GM18511 (cell line): ENCODE data around the gene SORT1.
"Not testable (repeated sequence)": the region's sequence is repeated elsewhere in the genome, so short reads cannot be mapped to it uniquely, and the experiment has no call there.

Experiments
- ATAC-seq: cut with Tn5 transposase; IDR thresholded peaks from one replicate; pipeline ENCODE4 v1.9.1; 2021; ENCODE audit warnings: mild to moderate bottlenecking, moderate library complexity; ENCODE audit not compliant: unreplicated experiment

The SORT1 gene

DNA sequence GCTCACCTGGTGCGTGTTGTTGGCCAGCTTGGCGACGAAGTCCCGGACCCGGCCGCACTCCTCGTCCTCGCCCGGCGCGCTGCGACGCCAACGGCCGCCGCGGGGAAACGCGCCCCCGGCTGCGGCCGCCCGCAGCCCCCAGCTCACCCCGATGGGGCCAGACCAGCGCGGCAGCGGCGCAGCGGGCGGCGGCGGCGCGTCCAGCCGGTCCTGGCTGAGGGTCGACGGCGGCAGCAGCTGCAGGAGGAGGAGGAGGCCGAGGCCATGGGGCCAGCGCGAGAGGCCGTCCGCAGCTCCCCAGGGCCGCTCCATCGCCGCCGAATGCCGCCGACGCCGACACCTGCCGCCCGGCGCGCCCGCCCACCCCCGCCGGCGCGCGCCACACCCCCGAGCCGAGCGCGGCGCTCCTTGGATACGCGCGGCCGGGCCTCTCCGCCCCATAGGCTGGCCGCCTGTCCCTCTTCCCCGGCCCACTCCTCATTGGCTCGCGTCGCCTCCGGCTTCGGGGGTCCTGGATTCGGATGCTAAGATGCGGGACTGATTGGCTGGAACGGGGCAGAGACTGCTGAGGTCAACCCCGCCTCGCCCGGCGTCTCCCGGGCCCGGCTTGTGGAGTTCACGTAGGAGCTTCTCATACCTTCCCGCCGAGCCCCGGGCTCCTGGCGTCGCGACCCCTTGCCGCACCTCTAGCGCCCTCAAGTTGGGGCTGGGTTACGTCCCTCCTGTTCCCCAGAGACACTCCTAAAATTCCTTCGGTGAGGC lies at the start of gene SORT1:
Gene SORT1 (minus strand): TSS at position 338 of the 762 bp plus-strand sequence. CDS start 26 bp downstream, at position 312.
- ATAC-seq, result peak; percentile 91

GRCh38 chr1:109445949-109446695 lies 48.4 kb upstream of the SORT1 start:
- ATAC-seq, result not testable (repeated sequence)

DNA sequence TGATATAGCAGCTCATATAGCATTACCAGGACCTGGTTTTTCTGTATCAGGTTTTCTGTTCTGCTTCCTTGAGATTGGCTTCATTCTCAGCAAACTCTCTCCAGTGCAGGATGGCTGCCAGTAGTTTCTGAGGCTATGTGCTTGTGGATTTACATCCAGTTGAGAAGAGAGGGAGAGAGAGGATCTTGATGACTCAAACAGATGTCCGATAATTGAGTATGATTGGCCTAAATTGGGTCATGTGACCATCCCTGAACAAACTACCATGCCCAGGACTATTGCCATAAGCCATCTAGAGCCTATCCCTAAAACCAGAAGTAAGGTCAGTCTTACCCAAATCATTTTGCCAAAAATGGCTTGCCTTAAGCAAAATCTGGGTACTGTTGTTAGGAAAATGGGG lies 46.6 kb upstream of the SORT1 start:
- ATAC-seq, result no peak

DNA sequence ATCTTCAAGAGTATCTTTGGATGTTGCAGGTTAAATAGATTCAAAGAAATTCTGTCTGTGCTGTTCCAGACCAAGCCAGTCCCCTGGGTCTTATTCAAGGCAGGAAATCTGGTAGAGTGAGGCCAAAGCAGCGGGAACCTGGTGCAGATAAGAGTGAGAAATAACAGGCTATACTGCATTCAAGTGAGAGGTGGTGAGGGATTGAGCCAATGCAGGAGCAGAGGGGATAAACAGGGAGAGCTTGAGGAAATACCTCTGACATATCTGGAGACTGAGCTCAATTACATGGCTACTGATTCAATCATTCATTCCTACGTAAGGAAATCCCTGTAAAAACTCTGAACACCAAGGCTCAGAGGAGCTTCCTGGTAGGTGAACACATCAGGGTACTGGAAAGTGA lies 45.8 kb upstream of the SORT1 start:
- ATAC-seq, result no peak

- no peak for ATAC-seq
Measured at GRCh38 chr1:109441069-109441468, 43.4 kb upstream of the SORT1 start.

GRCh38 chr1:109438798-109439297 lies 41.1 kb upstream of the SORT1 start:
- no peak for ATAC-seq

DNA sequence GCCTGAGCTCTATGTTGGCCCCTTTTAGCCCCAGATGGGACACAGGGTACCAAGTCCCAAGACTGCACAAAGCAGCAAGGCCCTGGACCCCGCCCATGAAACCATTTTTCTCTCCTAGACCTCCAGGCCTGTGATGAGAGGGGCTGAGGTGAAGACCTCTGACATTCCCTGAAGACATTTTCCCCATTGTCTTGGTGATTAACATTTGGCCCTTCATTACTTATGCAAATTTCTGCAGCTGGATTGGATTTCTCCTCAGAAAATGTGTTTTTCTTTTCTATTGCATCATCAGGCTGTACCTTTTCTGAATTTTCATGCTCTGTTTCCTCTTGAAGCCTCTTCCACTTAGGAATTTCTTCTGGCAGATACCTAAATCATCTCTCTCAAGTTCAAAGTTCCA lies 36.8 kb upstream of the SORT1 start:
- no peak for ATAC-seq

DNA sequence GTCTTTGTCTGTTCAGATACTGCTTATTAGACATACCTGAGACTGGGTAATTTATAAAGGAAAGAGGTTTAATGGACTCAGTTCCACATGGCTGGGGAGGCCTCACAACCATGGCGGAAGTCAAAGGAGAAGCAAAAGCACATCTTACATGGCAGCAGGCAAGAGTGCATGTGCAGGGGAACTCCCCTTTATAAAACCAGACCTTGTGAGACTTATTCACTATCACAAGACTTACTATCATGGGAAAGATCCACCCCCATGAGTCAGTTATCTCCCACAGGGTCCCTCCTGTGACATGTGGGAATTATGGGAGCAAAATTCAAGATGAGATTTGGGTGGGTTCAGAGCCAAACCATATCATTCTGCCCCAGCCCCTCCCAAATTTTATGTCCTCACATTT lies 35.6 kb upstream of the SORT1 start:
- no peak for ATAC-seq

DNA sequence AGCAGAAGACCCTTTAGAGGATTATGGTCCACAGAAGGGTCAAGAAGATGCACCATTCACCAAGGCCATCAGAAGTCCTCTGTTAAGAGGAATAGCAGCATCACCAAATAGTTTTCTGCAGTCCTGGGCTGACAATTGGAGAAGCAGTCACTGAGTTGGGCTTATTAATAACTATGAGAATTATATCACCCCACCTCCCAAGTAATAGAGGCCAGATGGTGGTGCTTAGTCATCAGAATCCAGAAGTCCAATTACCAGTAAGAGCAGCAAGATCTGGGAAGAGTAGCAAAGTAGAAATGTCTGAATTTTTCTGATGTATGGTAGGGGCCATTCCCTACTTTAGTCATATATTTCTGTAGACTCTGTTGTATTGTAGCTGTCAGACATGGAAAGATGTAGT lies 34.6 kb upstream of the SORT1 start:
- ATAC-seq, result no peak

DNA sequence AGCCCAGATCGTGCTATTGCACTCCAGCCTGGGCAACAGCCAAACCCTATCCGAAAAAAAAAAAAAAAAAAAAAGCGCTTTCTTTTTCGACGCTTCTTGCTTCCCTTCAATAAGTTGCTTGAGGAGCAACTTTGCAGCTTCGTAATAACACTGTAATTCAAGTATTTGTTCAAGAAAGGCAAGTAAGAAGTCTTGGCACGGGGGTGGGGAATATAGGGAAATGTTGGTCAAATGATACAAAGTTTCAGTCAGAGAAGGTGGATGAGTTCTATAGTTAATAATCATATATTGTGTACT lies 29.4 kb upstream of the SORT1 start:
- no peak for ATAC-seq

GRCh38 chr1:109426281-109427170 lies 28.8 kb upstream of the SORT1 start, which contains the start of gene PSMA5:
TSS of gene PSMA5 (minus strand) at chr1:109426448. CDS start at chr1:109426330, 118 bp downstream.
- ATAC-seq, result peak; percentile 97

DNA sequence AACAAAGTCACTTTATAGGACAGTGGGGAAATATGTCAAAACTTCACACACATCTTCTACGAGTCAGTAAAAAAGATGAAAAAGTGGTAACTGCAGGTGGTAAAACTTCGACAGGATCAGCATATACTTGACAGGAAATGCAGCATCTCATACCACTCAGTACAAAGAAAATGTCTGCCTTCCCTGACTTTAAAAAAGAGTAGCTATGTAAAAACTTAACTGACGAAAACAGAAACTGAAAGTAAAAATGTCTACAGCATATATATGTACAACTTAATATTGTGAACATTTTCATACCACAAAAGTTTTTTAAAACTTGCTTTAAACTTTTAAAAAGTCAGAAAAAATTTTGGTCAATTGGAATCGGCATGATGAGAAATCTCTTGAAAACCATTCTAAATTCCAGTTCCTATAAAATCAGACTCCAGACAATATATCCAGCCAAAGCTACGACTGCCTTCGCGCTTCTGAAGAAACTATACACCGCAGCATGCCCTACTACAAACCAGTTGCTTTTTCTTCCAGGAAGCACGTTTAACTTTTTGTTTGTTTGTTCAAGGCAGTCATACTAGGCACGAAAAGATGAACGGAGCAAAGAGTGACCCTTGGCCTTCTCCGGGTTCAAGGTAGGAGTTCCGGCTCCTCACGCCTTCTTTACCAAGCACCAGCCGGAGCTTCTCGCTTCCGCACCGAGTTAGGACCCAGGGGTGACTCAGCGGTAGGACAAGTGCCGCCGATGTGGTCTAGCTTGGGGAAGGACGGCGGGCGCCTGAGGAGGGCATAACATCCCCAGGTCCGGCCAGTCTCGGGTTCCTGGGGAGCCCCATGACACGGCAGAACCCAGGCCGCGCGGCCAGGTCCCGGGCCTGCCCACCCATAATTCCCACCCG lies 27.9 kb upstream of the SORT1 start:
- peak; percentile 41 for ATAC-seq

DNA sequence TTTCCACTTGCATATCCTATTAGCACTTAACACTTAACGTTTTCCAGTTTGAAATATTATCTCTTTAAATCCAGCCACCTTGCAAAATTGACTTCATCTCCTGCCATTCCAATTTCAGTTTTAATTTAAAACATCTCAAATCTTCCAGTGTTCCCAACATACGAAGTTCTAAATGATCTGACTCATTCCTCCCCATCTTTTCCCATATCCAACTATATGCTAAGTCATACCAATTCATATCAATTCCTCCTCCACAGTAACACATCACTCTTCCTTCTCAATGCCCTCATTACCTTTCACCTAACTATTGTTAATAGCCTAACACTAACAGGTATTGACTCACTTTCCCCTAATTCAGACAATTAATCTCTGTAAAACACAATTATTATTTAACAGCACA lies 25.8 kb upstream of the SORT1 start:
- no peak for ATAC-seq

GRCh38 chr1:109412551-109412950 lies 14.8 kb upstream of the SORT1 start:
- ATAC-seq, result no peak

GRCh38 chr1:109404838-109405237 lies 7.1 kb upstream of the SORT1 start:
- no peak for ATAC-seq

DNA sequence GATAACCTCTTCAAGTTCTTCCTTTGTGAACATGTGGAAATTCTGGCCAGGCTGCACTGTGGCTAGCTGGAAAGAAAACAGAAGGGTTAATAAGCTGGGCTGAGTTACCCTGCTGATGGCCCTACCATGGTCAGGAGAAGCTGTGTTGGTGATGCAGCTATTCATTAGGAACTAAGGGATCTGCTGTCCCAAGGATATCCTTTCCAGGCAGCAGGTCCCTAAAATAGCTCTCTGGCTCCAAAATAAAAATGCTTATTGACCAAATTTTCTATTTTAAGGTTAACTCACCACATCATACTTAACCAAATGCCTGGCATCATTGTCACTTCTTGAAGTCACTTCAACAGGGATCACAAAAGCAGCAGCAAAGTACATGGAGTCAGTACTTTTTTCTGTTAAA lies 4.3 kb upstream of the SORT1 start:
- ATAC-seq, result no peak

DNA sequence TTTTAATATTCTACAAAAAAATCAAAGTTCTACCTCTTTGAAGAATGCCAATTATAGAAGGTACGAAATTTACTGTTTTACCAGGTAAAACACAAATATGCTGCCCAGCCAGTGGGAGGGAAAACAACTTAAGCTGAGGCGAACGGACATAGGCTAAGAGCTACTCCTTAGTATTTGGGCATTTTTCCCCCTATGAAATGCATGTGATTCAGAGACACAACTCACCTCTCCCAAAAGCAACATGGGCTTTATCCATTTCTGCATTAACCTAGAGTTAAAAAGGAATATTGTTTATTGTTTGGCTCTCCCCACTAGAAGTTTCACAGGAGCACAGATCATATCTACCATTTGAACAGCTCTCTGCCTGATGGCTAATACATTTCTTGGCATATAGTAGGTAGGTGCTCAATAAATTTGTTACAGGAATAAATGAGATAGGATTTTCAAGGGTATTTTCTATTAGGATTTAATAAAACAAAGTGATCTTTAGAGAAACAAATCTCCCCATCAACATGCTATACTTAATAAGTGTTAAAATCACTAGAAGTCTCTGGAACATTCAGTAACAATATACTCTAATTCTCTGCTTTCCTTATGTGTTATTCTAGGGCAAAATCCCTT lies 2.4 kb upstream of the SORT1 start:
- no peak for ATAC-seq

GRCh38 chr1:109399326-109399957 lies 1.7 kb upstream of the SORT1 start:
- ATAC-seq, result no peak
